ENCODE measurements around the gene GABARAP.

GABARAP gene

DNA sequence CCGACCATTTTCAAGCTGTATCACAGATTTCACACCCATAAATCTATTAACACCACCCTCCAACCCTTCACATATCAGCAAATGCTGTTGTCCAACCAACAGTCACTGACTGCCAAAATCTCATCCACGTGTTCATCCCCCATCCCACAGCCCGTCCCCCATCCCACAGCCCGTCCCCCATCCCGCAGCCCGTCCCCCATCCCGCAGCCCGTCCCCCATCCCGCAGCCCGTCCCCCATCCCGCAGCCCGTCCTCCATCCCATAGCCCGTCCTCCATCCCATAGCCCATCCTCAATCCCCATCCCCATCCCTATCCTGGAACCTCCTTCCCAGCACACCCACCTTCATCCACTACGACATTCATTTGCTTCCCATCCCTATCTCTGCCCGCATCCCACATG, 36.7 kb downstream of the GABARAP start:
- DNase-seq = no peak

DNA sequence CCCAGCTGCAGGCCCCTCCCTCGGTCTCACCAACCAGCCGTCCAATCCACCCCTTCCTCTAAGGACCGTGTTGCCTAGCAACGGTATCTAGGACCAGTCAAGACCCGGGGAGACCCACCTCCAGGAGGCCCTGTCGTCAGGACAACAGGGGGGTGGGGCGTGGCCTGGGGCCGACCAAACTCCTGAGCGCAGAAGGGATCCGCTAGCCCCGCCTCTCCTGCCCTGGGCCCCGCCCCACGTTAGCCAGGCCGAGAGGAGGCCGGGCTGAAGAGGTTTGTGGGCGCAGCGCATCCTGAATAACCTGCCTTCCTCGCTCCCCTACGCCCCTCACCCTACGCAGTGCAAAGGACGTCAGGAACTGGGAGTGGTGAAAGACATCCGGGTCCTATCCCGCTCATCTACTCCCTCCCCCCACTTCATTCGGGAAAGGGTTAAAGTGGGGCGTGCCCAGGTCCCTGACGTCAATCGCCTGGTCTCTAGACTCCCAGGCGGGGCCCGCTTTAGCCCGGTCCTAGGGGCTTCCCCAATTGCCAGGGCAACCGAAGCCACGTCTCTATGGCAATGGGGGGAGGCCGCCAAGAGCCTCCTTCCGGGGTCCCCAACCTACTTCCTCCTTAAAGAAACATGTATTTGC, 37.3 kb downstream of the GABARAP start:
- peak; percentile 94 for DNase-seq

DNA sequence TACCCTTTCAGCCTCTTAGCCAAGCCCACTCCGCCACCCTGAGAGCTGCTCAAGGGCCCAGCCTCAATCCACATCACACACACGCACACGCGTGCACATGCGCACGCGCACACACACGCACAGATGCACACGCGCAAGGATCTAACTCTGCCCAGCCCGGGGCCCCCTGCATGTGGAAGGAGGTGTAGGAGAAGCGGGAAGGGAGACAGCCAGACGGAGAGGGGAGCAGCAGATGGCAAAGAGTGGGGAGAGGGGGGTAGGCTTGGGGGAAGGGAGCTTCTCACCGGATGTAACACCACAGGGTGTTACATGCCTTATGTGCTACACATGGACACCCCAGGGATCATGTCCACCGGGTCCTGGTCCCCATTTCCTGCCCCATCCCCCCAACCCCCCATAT, 37.9 kb downstream of the GABARAP start:
- DNase-seq = peak; percentile 63

DNA sequence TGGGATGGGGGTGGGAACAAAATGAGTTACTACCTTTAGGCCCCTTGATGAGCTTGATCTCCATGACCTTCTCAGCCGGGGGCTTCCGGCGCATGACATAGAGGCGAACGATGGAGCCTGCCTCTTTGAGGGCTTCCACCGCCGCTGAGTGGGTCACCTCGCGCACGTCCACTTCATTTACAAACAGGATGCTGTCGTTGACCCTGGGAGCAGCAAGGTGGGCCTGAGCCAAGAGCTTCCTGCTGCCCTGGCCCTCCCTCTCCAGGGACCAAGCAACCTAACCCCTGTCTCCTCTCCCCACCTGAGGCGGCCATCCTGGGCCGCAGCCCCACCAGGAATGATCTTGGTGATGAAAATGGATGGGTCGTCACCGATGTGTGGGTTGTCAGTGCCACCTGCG, 38.9 kb downstream of the GABARAP start:
- no peak for DNase-seq

DNA sequence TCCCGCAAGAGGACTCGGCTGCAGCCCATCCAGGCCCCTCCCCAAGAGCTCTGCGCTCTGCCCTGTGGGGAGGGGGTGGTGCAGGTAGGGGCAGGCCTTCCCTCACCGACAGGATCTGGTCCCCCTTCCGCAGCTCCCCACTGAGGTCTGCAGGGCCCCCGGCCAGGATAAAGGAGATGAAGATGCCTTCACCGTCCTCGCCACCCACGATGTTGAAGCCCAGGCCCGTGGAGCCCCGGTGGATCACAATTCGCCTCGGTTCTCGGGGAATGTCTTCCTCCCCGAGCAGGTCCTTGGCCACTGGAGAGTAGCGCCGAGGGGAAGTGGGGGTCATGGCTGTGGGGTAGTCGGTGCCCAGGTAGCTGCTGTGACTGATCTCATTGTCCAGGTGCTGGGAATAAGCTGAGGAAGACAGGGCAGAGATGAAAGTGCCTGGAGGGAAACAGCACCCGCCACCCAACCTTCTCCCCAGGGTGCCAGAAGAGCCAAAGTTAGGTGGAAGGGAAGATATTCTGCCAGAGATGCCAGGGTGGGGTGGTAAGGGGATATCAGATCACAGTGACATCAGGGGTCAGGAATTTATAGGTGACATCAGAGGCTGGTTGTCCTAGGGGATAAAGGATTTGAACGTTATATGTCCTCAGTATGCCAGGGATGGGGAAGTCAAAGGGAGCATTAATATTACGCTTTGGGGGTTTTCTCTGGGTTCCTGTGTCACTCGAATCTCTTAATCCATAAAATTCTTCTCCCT, 45.4 kb downstream of the GABARAP start:
- DNase-seq = no peak

DNA sequence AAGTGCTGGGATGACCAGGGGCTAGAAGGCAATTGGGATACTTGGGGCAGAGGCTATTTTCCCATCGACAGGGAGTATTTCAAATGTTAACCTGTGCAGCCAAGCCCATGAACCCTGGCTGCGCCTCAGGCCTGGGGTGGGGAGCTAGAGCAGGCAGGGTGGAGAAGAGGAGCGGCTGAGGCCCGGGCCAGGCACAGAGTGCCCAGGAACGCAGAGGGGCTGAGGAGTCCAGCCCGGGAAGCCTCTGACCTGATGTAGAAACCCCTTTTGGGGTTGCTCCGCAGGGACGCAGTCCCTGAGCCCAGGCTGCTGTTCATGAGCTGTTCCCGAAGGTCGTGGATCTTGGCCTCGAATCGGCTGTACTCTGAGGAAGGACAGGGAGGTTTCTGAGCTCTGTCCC, 46.3 kb downstream of the GABARAP start:
- DNase-seq = no peak

DNA sequence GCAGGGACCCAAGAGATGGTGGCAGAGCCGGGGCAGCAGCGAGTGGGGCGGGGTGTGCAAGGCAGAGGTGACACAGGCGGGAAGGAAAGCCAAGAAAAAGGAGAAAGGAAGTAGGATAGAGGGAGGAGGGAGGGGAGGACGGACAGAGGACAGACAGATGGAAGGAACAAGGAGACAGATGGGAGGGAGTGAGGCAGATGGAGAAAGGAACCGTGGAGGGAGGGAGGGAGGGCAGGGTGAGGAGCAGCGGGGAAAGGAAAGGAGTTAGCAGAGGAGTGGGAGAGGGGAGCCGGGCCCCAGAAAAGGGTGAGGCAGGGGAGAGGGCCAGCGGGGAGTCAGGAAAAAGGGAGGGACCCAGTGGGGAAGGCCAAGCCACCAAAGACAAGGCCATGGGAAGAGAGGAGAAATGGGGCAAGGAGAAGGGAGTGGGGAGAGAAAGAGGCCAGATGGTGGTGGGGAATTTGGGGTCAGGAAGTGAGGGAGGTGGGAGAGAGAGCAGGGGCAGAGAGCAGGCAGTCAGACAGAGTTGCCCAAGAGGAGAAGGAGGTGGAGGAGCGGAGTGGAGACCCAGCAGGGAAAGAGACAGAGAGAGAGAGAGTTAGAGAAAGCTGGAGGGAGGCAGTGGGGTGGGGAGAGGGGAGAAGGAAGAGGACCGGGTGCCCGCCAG, 49.8 kb downstream of the GABARAP start:
- no peak for DNase-seq

DNA sequence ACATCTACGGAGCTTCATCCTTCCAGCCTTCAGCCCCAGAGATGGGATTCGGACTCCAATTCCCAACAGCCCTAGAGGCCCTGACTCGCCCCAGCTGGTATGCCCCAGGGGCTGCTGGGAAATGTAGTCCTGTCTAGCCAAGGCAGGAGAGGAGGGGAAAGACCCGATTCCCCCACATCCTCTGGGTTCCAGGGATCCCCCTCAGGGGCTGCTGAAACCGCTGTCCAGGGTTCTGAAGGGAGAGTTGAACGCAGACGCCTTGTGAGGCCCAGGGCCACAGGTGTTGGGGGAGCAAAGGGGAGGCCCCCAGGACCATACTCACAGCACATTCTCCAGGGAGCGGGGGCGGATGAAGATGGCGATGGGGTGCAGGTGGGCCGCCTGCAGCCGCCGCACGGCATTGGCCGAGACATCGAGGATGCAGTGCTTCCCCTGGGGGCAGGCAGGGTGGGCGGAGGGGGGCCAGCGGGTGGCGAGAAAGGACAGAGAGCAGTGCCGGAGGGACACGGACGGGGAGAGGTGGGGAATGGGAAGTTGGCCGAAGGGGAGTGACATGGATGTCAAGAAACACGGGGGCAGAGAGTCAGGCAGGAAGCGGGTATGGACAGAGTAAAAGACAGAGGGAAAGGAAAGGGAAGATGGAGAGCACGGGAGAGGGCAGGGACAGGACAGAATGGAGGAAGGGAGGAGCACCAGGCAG, 50.5 kb downstream of the GABARAP start:
- no peak for DNase-seq

DNA sequence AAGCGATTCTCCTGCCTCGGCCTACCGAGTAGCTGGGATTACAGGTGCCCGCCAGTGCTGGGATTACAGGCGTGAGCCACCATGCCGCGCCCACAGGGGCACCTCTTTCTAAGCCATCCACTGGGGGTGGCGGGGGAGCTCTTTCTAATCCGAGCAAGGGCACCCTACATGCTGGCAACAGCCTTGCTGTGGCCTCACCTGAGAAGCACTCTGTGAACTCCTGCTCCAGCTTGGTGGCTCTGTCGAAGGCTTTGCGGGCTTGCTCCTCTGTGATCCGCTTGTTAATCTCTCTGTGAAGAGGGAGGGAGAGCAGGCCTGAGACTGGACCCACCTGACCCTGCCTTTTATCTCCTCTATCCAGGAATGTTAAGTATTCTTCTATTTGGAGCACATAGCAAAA, 51.2 kb downstream of the GABARAP start:
- DNase-seq = no peak

DNA sequence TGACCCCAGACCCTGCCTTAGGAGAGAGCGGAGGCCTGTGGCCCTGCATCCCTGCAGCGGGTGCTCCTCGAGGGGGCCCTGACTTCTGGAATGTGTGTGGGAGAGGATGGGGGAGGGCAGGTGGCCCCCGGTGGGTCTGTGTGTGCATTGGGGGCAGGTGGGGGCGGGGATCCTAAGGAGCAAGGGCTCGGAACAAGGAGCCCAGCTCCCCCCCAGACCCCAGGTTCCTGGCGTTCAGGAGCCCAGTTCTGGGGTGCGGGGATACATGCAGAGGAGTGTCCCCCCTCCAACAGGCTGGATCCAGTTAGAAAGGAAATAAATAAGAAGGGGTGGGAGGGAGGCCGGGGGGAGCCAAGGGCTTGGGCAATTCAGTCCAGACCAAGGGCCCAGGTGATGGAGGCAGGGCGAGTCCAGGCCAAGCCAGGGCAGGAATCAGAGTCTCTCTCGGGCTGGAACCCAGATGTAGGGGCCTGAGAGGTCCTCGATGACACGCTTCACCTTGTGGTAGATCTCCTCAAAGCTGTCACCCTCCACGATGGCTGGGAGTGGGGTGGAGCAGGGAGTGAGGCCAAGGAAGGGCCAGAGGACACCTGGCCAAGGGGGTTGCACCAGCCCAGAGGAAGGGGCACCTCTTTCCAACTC, 51.9 kb downstream of the GABARAP start:
- DNase-seq = no peak

Data from DMS79 treated with DMSO at 0.1 percent for 48 hours (cell line).